GM12878 (cell line): ENCODE results near the gene PLCD1. TPM values are rescaled to one million over a fixed set of nuclear protein-coding genes. Genes with fewer than 3 reads are reported as not detected.

Experiments used
- ATAC-seq: fragments of 200-7000 bp; cut with Tn5 transposase; 3 replicates; pipeline ENCODE4 v1.9.1; 2020; ENCODE audit warnings: mild to moderate bottlenecking, moderate library complexity
- BruUV-seq: library from RNA; stranded (reverse); fragments of 400-500 nt; replicated peaks from 2 replicates; lab custom pipeline; 2021; lab: Mats Ljungman, UMichigan
- CTCF ChIA-PET: fragments of 300-600 bp; sonication (Branson Sonifier 250); formaldehyde crosslinking; extraction: SDS; loops from one replicate; lab custom pipeline; 2021; ENCODE audit warnings: inconsistent platforms; lab: Yijun Ruan, JAX
- POLR2A ChIA-PET: fragments of 350-600 bp; formaldehyde crosslinking; extraction: SDS; loops from one replicate; lab custom pipeline; 2021; ENCODE audit warnings: inconsistent platforms; lab: Charles Lee
- RAD21 ChIA-PET: fragments of 300-600 bp; sonication (Branson Sonifier 250); formaldehyde crosslinking; loops from one replicate; lab custom pipeline; 2023; ENCODE audit warnings: antibody characterized with exemption; ENCODE audit not compliant: unreplicated experiment; lab: Charles Lee
- SMC1A ChIA-PET: fragments of 300-600 bp; sonication (Branson Sonifier 250); formaldehyde crosslinking; loops from one replicate; lab custom pipeline; 2023; ENCODE audit not compliant: unreplicated experiment, uncharacterized antibody; lab: Charles Lee
- DNase-seq: peaks from one replicate; pipeline ENCODE4 v3.0.0-alpha.2; 2011; ENCODE audit warnings: low read depth, low spot score
- FAIRE-seq: peaks from 3 replicates; lab custom pipeline; 2011; peaks lifted over from hg19 to GRCh38; lab: Jason Lieb, UNC
- H2AFZ ChIP-seq: 2 replicates; pipeline ENCODE4 v1.6.0; 2011; ENCODE audit warnings: low read depth, low read length, control low read depth; ENCODE audit not compliant: control insufficient read depth
- H3K27ac ChIP-seq: 2 replicates; pipeline ENCODE4 v1.5.1; 2011; ENCODE audit warnings: control low read depth; ENCODE audit not compliant: control insufficient read depth, insufficient read depth
- H3K27me3 ChIP-seq, 2 experiments: replicated peaks in 1 of 2; 2 replicates each; pipeline versions ENCODE4 v1.6.0 to v1.6.1; 2011; ENCODE audit warnings: low read length in 1 of 2; ENCODE audit not compliant: control insufficient read depth in 2 of 2, insufficient read depth in 2 of 2
- H3K36me3 ChIP-seq, 2 experiments: 2 replicates each; pipeline ENCODE4 v1.5.1; 2011; ENCODE audit warnings: low read length in 1 of 2; ENCODE audit not compliant: control insufficient read depth in 2 of 2, insufficient read depth in 2 of 2
- H3K4me1 ChIP-seq: 2 replicates; pipeline ENCODE4 v1.6.1; 2011; ENCODE audit warnings: mild to moderate bottlenecking, low read length, moderate library complexity, mixed read lengths; ENCODE audit not compliant: control insufficient read depth, insufficient read depth
- H3K4me2 ChIP-seq: 2 replicates; pipeline ENCODE4 v1.6.0; 2011; ENCODE audit warnings: control low read depth; ENCODE audit not compliant: control insufficient read depth, insufficient read depth
- H3K4me3 ChIP-seq: fragments of 200-600 bp; sonication (generic); 2 replicates; pipeline ENCODE4 v1.5.1; 2016
- H3K79me2 ChIP-seq: 2 replicates; pipeline ENCODE4 v1.6.0; 2011; ENCODE audit warnings: low read length; ENCODE audit not compliant: control insufficient read depth, insufficient read depth
- H3K9ac ChIP-seq: 2 replicates; pipeline ENCODE4 v1.8.0; 2011; ENCODE audit warnings: low read length, control low read depth, mixed read lengths; ENCODE audit not compliant: control insufficient read depth, insufficient read depth
- H3K9me3 ChIP-seq: replicated peaks from 3 replicates; pipeline ENCODE4 v1.5.1; 2011; ENCODE audit warnings: mild to moderate bottlenecking, low read length; ENCODE audit not compliant: control insufficient read depth, insufficient read depth
- H4K20me1 ChIP-seq: 2 replicates; pipeline ENCODE4 v1.6.0; 2011; ENCODE audit not compliant: control insufficient read depth, insufficient read depth
- BHLHE40 ChIP-seq, 2 experiments: fragments of 450-650 bp in 1 of 2; IDR thresholded peaks; 2 replicates each; pipeline ENCODE4 v1.6.1; 2011 to 2017; ENCODE audit warnings: low read depth in 2 of 2, borderline replicate concordance in 1 of 2, improper control_type of control experiment in 1 of 2, low read length in 1 of 2, mild to moderate bottlenecking in 1 of 2
- NR2F1 ChIP-seq: fragments of 450-650 bp; conservative IDR thresholded peaks from 2 replicates; pipeline ENCODE4 v1.6.1; 2017; ENCODE audit warnings: mild to moderate bottlenecking
- RAD51 ChIP-seq: fragments of 450-650 bp; IDR thresholded peaks from 2 replicates; pipeline ENCODE4 v1.6.1; 2016; ENCODE audit warnings: moderate library complexity, mild to moderate bottlenecking, inconsistent platforms
- SIN3A ChIP-seq: IDR thresholded peaks from 2 replicates; pipeline ENCODE4 v1.6.1; 2012; ENCODE audit warnings: low read depth, low read length, improper control_type of control experiment
- SMARCA5 ChIP-seq: fragments of 450-650 bp; IDR thresholded peaks from 2 replicates; pipeline ENCODE4 v1.6.1; 2017; ENCODE audit warnings: mild to moderate bottlenecking
- WGBS: methylation state at CpG from one replicate; pipeline ENCODE4 v1.1.6; 2016; ENCODE audit warnings: low lambda C conversion rate; ENCODE audit not compliant: insufficient replicate concordance, insufficient coverage; ENCODE audit errors: missing lambda C conversion rate; 5-methylcytosine and 5-hydroxymethylcytosine counted together
- in situ Hi-C: fragments of 300-500 bp; cut with MboI; formaldehyde crosslinking; loops from 9 replicates; pipeline ENCODE4 v1.14.3; 2018; ENCODE audit warnings: mixed read lengths
- intact Hi-C: fragments of 100-400 bp; cut with micrococcal nuclease; formaldehyde crosslinking; loops from one replicate; pipeline ENCODE4 v1.14.2; 2022; ENCODE audit not compliant: unreplicated experiment
- polyA plus RNA-seq, 11 experiments: library from polyadenylated mRNA; depleted of rRNA in 4 of 11; unstranded in 6 of 11; stranded (reverse) in 5 of 11; fragments of >200 nt; fragmentation: Nextera tagmentation in 4 of 11; fragmentation: Illumina TruSeq in 1 of 11; extraction: Ambion mirVana in 4 of 11; extraction: Trizol in 1 of 11; gene quantifications; 1 replicate in 1 of 11; 2 replicates in 10 of 11; pipeline versions ENCODE4 v1.2.1 to v1.2.3, GENCODE V29; 2011 to 2016; ENCODE audit warnings: inconsistent platforms in 2 of 11, missing spikeins in 2 of 11, low read depth in 1 of 11
- total RNA-seq, 4 experiments: library from RNA; depleted of rRNA in 3 of 4; stranded (reverse); fragments of >200 nt in 3 of 4; fragmentation: Illumina TruSeq in 1 of 4; extraction: Trizol in 1 of 4; gene quantifications; 2 replicates each; pipeline versions ENCODE4 v1.2.1 to v1.2.3, GENCODE V29; 2013 to 2021
- TF ChIP-seq, protein P1 (sequence below): fragments of 450-650 bp; IDR thresholded peaks from 2 replicates; pipeline ENCODE4 v1.6.1; 2017; ENCODE audit warnings: low read depth, mild to moderate bottlenecking, moderate library complexity
- TF ChIP-seq, protein P2 (sequence below): fragments of 450-650 bp; IDR thresholded peaks from 2 replicates; pipeline ENCODE4 v1.6.1; 2018; ENCODE audit warnings: mild to moderate bottlenecking, low read depth, moderate library complexity; ENCODE audit not compliant: partially characterized antibody
- TF ChIP-seq, protein P3 (sequence below): IDR thresholded peaks from 2 replicates; pipeline ENCODE4 v1.6.1; 2011; ENCODE audit warnings: borderline replicate concordance, low read depth, mild to moderate bottlenecking, moderate library complexity, low read length; ENCODE audit not compliant: insufficient read depth, poor library complexity, severe bottlenecking

Gene PLCD1
- total and polyA plus RNA-seq, 10 of the 15 experiments (the other 5 are each of a cell fraction or from before 2014, with no cell fraction given), result 0.20 to 3.9 (median 1.2) TPM; not detected in 1

DNA sequence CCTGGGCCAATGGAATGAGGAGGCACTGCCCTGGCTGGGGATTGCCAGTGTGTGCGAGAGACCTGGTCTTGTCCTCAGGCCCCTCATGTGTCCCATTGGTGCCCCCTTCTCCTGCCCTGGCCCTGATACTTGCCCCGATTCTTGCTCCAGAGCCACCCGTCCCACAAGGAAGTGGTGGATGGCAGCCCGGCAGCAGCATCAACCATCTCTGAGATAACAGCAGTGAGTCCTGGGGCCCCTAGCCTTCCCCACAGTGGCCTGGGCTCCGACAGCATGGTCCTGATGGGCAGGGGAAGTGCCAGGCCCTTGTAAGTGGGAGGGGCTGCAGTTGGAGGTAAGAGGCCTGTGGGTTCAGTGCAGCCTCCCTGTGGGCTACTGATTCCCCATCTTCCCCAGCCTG is 23.4 kb downstream of the PLCD1 start (continued):
- TF ChIP-seq SIN3A, result no peak

DNA sequence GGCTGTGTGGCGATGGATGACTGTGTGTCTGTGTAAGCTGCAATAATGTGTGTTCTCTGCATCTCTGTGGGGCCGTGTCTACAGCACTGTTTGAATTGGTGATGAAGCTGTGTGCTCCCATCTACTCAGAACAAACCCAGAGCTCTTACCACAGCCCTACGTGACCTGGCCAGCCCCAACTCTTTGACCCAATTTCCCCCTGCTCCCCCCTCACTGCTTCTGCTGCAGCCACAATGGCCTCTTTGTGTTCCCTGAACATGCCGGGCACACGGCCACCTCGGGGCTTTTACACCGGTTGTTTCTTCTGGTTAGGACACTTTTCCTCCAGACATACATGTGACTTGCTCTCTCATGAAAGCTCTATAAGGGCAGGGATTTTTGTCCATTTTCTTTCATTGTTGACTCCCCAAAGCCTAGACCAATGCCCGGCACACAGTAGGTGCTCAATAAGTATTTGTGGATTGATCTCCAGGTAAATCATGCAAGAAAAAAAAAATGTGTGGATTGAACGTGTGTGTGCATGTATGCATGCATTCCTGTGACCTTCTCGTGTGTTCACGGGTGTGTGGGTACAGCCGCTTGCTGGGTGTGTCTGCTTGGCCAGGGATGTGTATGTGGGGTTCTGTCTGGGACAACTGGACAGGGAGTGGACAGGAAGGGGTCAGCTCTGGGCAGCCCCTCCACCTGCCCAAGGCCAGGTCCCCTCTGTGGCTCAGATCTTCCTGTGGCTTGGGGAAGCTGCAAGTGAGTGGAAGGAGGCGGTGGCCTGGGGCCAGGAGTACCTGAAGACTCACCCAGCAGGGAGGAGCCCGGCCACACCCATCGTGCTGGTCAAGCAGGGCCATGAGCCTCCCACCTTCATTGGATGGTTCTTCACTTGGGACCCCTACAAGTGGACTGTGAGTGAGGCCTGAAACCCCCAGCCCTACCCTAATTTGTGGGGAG is 24.1 kb downstream of the PLCD1 start:
- DNase-seq (no peak), ATAC-seq (peak; percentile 36), FAIRE-seq (no peak)
- Histone ChIP-seq H3K9me3 (no peaks in the 10 kb centered on the region), H3K27me3 (no peaks in the 10 kb centered on the region), H4K20me1 (no peaks in the 10 kb centered on the region), H3K4me2 (no peak overlapping the region), H3K27ac (no peak overlapping the region), H3K79me2 (no peaks in the 10 kb centered on the region), H3K4me1 (no peaks in the 10 kb centered on the region; the same call in 1 of the 2 replicates), H3K4me3 (no peak overlapping the region), H3K9ac (no peak overlapping the region), H2AFZ (no peak overlapping the region), H3K36me3 (peaks cover 0 to 3% of the 10 kb centered on the region in 2 experiments; a peak in 2 of 4 replicates)
- WGBS, result 90% methylated on average over 15 of the region's 15 CpGs
- intact Hi-C loops (no loop called here), in situ Hi-C loops (no loop called here)
- ChIA-PET CTCF (interaction anchor here (0.8 to 1.4 kb wide), 5 partner anchors 9 to 463 kb away, joined by 3 to 5 read pairs (median 4); no protein-coding TSS in a partner anchor), POLR2A (no interaction called here), RAD21 (interaction anchor here (0.6 to 0.8 kb wide), 2 partner anchors 27 to 80 kb away, joined by 3 read pairs; no protein-coding TSS in a partner anchor), SMC1A (interaction anchor here (1.0 kb wide), 1 partner anchor 128 kb away, joined by 3 read pairs; no protein-coding TSS in a partner anchor)
- TF ChIP-seq SMARCA5, result no peak
- TF ChIP-seq BHLHE40 (IDR thresholded peaks at IDR 0.05; ENCODE audit: borderline replicate concordance in 1 of 2, low read depth in 2 of 2, low read length in 1 of 2), result peak in 1 of 2 experiments; percentile 40; a peak in 2 of 4 replicates
- TF ChIP-seq, protein P1, sequence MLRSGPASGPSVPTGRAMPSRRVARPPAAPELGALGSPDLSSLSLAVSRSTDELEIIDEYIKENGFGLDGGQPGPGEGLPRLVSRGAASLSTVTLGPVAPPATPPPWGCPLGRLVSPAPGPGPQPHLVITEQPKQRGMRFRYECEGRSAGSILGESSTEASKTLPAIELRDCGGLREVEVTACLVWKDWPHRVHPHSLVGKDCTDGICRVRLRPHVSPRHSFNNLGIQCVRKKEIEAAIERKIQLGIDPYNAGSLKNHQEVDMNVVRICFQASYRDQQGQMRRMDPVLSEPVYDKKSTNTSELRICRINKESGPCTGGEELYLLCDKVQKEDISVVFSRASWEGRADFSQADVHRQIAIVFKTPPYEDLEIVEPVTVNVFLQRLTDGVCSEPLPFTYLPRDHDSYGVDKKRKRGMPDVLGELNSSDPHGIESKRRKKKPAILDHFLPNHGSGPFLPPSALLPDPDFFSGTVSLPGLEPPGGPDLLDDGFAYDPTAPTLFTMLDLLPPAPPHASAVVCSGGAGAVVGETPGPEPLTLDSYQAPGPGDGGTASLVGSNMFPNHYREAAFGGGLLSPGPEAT, result 0 out of 2 replicates have a peak, but pooled peaks have one; percentile 31
- peak; percentile 72 for TF ChIP-seq NR2F1
- TF ChIP-seq, protein P2, sequence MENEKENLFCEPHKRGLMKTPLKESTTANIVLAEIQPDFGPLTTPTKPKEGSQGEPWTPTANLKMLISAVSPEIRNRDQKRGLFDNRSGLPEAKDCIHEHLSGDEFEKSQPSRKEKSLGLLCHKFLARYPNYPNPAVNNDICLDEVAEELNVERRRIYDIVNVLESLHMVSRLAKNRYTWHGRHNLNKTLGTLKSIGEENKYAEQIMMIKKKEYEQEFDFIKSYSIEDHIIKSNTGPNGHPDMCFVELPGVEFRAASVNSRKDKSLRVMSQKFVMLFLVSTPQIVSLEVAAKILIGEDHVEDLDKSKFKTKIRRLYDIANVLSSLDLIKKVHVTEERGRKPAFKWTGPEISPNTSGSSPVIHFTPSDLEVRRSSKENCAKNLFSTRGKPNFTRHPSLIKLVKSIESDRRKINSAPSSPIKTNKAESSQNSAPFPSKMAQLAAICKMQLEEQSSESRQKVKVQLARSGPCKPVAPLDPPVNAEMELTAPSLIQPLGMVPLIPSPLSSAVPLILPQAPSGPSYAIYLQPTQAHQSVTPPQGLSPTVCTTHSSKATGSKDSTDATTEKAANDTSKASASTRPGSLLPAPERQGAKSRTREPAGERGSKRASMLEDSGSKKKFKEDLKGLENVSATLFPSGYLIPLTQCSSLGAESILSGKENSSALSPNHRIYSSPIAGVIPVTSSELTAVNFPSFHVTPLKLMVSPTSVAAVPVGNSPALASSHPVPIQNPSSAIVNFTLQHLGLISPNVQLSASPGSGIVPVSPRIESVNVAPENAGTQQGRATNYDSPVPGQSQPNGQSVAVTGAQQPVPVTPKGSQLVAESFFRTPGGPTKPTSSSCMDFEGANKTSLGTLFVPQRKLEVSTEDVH, result no peak
- no peak for TF ChIP-seq RAD51
- TF ChIP-seq, protein P3, sequence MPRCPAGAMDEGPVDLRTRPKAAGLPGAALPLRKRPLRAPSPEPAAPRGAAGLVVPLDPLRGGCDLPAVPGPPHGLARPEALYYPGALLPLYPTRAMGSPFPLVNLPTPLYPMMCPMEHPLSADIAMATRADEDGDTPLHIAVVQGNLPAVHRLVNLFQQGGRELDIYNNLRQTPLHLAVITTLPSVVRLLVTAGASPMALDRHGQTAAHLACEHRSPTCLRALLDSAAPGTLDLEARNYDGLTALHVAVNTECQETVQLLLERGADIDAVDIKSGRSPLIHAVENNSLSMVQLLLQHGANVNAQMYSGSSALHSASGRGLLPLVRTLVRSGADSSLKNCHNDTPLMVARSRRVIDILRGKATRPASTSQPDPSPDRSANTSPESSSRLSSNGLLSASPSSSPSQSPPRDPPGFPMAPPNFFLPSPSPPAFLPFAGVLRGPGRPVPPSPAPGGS, result peak; percentile 4
- BruUV-seq, result no TSS peak
